Activated T-helper 9 cell treated with anti-CD3 and anti-CD28 coated beads, Interleukin-2, amount 50 U/mL, for 16 hours (primary cell): ENCODE results near the gene LEAP2.

Experiments
- DNase-seq: peaks from one replicate; pipeline ENCODE4 v3.0.0-alpha.2; 2020; ENCODE audit warnings: low read depth

The LEAP2 gene

DNA sequence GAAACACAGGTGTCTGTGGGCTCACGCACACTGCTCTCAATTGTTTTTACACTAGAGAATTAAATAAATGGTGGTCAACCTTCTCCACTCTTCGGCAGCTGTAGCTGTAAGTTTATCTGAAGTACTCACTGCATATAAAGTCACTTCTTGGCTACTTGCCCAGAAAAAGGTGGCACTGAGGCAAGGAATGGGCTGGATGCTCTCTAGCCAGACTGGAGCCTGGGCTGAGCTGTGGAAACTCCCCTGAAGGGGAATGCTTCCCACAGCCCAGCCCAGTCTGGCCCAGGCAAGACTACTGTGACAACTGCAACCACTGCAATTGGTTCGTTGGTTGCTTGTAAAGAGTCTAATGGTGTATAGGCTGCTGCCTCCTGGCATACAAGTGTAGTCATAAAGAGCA, 4.5 kb downstream of the LEAP2 start:
- DNase-seq, result no peak

DNA sequence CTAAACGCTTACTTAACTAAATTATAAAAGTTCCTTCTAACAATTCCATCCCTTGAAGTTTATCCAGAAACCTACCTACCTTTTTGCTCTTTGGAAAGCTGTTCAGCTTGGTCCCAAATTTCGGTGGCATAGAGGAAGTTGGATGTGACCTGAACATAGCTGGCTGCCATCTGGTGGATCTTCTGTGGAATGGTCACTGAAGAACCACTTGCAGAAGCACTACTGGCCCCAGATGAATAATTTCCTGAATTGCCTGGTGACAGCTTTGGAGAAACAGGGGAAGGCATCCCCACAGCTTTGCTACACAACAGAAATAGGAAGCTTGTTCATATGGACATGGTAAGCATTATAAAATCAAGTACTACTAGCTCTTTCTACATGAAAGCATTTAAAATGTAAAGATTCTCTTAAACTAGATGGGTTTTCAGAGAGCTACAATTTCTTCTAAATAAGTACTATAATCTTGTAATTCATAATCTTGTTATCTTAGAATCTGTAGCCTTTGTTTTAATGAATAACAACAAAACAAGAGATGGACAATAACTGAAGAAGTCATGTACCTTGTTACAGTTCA, 9.9 kb downstream of the LEAP2 start:
- no peak for DNase-seq

DNA sequence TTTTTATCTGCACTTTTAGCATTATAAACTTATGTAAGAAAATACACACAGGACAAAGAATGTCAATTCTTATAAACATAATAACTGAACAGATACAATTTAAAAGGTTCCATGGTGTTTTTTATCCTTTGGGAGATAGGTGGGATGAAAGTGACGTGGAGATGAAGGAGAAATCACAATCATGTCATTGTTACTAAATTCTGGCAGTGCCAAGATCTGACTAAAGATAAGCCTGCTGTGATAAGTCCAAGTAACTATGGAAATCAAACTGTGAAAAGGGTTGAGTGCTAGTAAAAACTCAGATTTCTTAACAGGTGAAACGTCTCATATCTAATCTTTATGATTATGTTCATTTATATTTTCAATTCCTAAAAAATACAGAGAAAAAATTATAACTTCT, 11.1 kb downstream of the LEAP2 start:
- no peak for DNase-seq

DNA sequence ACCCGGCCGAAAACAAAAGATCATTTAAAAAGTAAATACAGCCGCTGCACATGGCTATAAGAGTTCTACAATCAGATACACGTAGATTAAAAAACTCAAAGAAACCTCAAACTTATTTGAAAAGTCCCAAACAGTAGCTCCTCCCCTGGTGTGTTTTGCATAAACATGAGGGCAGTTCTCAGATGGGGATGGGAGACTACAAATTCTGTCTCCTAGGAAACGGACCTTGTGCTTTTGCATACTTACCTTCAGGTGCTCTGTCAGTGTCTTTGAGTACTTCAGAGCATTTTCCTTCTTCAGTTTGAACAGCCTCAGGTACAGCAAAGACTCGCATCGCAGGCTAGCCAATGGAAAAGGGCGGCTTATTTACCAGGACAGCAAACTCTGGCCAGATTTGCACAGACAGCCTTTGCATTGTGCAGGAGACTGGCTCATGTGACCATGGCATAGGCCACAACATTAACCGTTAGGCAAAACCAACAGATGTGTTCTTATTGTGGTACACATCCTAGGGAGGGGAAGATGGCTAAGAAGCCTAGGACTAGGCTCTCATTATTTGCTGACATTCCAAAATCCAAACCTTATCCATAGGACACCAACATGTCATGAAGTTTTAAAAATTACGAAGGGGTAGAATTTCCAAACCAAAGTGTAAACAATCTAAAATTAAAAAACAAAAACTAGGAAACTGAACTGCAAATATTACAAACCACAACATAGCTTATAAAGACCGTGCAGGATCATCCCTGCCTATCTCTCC, 12.8 kb downstream of the LEAP2 start:
- DNase-seq, result no peak

DNA sequence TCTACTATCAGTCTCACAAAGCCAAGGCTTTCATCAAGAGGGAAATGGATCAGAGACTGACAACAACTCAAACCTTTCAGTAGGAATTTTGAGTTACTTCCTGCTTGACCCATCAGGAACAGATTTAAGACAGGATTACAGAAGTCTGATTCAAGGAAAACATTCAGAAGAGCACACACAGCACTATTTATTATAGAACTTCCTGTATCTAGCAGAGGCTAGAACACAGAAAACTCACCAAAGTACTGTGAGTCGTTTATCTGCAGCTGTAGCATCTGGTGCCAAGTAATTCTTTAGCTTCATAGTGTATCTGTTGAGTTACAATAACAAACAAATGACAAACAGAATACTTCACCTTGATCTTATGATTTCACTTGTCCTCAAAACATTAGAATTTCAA, 13.8 kb downstream of the LEAP2 start:
- no peak for DNase-seq

DNA sequence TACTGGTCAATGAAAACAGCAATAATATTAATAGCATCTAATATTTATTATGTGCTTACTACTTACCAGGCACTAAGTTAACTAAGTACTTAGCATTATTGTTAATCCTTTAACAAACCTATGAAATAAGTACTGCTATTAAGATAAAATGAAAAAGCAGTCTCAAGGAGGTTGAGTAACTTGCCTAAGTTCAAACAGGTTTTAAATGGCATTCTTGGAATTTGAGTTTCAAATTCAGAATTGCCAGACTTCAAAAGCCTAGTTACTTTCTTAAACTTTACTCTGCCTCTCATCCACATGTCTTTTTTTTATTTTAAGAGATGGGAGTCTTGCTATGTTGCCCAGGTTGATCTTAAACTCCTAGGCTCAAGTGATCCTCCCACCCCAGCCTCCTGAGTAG, 16.0 kb downstream of the LEAP2 start:
- no peak for DNase-seq

DNA sequence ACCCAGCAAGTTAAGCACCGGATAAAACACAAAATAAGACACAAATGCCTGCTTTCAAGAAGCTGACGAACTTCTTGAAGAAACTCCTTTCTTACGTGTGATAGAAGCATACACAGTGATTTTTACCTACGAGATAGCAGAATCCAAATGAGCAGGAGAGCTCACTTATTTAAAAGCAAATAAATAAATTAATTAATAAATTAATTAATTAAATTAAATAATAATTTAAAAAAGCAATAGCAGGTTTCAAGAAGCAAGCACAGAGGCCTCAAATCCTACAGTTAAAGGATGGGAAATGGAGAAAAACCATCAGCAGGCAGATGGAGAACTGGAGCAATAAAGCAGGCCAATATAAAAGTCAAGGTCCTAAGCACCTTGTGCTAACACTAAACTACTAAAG, 17.3 kb downstream of the LEAP2 start:
- no peak for DNase-seq

DNA sequence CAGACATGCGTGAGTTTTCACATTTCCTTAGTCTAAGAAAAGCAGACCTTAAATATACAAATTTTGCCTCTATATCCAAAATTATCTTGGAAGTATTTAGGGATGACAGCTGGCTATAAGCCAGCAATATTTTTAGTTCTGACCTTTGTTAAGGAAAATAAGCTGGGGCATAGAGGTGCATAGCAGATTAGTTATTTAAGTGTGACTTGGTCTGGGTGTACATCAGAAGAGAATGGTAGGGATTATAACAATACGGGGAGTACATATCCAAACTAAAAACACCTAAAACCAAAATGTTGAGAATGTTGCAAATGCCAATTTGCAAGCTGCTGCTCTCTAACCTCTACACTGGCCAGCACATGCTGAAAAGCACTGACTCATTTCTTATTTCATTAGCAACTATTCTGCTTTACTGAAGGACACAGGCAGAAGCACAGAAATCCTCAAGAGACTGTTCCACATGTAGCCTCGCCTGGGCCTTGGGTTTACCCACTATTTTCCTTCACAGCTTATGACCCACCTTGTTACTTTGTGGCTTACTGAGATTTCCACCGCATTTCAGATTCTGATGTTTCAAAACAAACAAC, 22.3 kb downstream of the LEAP2 start:
- DNase-seq, result no peak

DNA sequence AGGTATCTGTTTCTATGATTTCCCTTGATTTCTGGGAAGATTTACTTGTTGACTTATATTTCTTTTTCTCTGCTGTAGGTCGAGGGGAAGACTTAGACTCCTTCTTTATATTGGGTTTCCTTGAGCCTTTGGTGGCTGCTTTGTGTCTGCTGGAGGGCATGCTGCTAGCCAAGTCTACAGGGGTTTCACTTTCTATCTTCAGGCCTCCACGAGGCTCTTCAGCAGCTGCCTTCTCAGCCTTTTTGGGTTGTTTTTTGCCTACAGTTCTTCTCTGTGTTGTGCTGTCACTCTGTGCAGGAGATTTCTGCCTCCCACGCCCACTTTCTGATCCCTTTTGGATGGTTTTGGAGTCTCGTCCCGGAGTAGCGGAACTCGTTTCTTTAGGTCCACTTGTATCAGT, 23.2 kb downstream of the LEAP2 start:
- DNase-seq, result no peak

DNA sequence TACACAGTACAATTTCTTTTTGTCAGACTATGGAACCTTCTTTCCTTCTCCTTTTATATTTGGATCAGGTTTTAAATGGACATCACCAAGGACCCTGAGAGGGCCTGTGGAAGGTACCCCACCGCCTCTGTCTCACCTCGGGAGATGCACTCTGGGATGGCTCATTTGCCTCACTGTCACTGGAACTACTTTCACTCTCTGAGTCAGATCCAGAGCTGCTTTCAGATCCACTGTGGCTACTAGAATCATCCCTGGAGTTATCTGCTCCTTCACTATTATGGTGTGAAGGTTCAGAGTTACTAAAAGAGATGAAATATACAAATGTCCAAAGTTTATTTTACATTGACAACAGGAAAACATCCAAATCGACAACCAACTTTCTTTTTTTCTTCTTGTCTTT, 24.6 kb downstream of the LEAP2 start:
- no peak for DNase-seq

DNA sequence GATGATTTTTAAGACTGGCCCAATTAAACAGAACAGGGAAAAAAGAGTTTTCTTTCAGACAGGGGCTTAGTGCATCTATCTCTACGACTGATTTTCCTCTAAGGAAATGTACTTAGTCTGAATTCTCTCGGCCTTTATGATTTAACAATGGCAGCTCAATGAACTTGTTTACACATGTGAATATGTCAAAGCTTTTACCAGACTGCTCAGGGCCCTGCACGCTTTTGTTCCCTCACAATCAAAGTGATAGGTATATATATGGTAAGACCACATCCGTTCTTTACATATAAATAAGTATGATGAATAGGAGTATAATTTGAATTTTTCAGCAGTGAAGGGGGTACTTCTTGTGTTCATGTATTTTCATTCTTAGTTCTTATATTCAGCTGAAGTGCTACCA, 27.6 kb downstream of the LEAP2 start:
- no peak for DNase-seq

DNA sequence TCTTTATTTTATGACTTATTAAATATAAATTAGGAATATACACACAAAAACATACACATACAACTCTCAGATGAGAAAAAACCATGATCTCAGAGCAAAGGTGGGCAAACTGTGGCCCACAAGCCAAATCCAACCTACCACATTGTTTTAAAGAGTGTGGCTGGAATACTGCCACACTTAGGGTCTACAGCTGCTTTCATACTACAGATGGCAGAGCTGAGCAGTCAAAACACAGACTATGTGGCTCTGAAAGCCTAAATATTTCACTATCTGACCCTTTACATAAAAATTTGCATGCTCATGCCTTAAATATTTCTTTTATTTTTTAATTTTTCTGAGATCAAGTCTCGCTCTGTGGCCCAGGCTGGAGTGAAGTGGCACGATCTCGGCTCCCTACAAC, 28.3 kb downstream of the LEAP2 start:
- DNase-seq, result no peak

DNA sequence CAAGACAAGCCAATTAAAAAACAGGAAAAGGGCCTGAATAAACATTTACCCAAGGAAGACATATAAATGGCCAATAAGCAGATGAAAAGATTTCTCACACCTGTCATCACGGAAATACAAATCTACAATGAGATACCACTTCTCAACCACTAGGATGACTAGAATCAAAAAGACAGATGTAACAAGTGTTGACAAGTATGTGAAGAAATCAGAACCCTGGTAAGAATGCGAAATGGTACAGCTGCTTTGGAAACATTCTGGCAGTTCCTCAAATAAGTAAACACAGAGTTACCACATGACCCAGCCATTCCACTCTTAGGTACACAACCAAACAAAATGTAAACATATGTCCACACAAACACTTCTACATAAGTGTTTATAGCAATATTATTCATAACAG, 32.5 kb downstream of the LEAP2 start:
- DNase-seq, result no peak

DNA sequence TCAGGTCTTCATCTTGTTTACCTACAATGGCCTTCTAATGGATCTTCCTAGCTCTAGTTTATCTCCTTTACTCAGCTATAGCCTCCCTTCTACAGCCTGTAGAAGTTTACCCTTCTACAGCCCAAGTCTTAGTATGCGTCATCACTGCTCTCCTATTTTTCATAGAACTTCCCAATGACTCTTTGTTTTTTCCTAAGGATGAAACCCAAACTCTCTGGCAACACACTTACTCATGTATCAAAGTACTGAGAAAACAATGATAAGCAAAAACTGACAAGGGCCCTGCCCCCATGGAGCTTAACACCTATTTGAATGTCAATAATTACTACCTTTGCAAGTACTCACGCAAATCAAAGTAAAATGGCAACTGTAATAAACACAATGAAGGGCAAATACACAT, 33.7 kb downstream of the LEAP2 start:
- no peak for DNase-seq

DNA sequence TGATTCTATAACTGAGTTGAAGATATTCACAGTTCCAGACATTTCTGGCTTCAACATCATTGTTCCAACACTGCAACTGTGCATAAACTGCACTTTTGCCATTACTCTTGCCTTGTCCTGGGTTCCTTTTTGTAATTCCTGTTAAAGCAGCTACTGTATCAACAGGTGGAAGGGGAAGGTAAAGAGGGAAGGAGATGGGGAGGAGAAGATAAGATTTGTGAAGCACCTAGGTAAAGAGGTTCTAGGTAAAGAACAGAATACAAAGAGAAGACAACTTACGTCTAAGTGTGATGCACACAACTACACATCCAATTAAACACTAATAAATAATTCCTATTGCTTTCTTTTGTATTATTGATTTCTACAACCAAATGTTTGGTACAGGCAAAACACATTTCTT, 36.2 kb downstream of the LEAP2 start:
- no peak for DNase-seq

DNA sequence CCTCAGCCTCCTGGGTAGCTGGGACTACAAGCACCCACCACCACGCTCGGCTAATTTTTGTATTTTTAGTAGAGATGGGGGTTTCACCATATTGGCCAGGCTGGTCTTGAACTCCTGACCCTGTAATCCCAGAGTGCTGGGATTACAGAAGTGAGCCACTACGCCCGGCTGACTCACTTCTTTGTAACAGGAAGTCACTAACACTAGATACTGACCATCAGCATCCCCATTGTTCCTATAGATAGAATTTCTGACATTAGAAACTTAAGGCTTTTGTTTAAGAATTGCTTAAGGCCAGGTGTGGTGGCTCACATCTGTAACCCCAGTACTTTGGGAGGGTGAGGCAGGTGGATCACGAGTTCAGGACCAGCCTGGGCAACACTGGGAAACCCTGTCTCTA, 42.2 kb downstream of the LEAP2 start:
- no peak for DNase-seq

DNA sequence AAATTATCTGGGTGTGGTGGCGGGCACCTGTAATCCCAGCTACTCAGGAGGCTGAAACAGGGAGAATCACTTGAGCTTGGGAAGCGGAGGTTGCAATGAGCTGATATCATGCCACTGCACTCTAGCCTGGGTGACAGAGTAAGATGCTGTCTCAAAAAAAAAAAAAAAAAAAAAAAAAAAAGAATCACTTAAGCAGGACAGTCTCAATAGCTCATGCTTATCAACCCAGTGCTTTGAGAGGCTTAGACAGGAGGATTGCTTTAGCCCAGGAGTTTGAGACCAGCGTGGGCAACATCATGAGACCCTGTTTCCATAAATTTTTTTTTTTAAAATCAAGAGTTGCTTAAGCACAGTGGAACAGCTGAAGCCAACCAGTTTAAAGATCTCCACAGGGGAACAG, 42.6 kb downstream of the LEAP2 start:
- no peak for DNase-seq
